LNCaP clone FGC (cell line): ENCODE results near the gene CFP.

Experiments
- DNase-seq: peaks from one replicate; pipeline ENCODE4 v3.0.0-alpha.2; 2011; ENCODE audit warnings: low read depth
- H3K4me3 ChIP-seq: 2 replicates; pipeline ENCODE4 v1.5.1; 2011; ENCODE audit warnings: mild to moderate bottlenecking, low read depth, low read length, control low read depth
- CTCF ChIP-seq: IDR thresholded peaks from 2 replicates; pipeline ENCODE4 v1.5.1; 2012; ENCODE audit warnings: mild to moderate bottlenecking; ENCODE audit not compliant: control insufficient read depth, insufficient read depth; ENCODE audit errors: extremely low read depth

Gene CFP

DNA sequence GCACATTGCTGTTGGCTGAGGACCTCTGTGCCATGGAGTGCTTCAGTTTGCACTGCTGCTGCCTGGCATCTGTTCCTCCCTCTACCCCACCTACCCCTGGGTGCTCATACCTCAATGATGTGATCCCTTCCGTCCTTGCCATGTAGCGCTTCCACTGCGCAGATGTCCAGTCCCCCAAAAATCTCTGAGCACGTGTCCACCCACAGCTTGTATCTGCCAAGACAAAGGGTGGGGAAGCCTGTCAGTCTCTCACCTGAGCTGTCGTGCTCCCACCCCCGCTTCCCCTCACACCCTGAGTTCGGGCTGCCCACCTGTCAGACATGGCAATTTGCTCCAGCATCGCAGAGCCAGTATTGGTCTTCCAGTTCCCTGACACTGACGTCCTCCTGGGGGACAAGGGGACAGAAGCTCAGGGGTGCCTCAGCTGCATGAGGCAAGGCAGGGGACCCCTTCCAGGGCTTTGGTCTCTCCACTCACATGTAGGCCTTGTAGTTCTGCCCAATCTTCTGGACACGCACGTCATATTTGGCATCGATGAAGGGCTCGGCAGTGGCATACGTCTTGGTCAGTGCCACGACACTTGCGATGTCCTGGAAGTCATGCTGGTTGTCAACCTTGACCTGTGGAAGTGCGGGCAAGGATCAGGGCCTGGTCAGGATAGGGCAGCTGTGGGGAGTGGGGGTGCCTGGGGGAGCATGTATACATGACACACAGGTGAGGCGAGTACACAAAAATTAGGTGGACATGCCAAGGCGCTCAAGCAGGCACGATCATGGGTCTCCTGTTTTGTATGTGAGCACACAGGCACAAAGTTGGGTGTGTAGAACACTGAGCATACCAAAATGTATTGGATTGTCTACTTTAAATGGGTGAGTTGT lies 53.5 kb downstream of the CFP start:
- DNase-seq = no peak
- no peak overlapping the region for H3K4me3 ChIP-seq
- no peak for TF ChIP-seq CTCF

DNA sequence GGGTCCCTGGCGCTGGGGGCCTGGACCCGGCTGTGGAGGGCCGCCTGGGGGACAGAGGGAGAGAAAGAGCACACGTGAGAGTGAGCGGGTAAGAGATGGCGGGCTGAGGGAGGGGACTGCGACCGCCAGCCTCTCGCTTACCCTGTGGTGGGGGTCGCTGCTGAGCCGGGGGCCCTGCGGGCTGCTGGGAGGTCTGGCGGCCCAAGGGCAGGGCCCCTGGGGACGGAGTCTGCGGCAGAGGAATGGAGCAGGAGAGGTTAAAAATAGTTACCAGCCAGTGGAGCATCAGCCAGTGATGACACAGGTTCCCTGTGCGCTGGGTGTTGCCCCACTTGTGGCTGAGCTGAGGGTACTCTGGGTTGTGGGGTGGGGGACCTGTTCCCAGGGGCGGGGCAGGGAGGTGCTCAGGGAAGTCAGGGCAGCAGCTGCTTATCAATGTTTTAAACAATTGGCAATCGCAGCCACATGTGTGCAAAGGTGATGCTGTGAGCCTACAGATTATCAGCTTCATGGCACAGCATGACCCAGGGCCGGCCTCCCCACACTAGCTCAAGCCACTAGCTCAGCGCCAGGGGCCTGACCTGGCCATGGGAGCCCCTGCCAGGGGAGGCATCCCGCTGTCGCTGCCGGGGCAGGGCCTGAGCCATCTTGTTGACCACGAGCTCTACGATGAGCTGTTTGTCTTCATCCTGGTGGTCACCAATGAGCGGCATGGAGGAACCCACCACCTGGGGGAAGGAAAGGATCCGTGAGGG lies 55.0 kb downstream of the CFP start:
- no peak overlapping the region for H3K4me3 ChIP-seq
- no peak for TF ChIP-seq CTCF

GRCh38 chrX:47574076-47574546 lies 55.6 kb downstream of the CFP start:
- DNase-seq = no peak
- no peak for TF ChIP-seq CTCF
- no peak overlapping the region for H3K4me3 ChIP-seq

More for the DNA sequence above, 55.0 kb downstream of the CFP start:
- DNase-seq = no peak

DNA sequence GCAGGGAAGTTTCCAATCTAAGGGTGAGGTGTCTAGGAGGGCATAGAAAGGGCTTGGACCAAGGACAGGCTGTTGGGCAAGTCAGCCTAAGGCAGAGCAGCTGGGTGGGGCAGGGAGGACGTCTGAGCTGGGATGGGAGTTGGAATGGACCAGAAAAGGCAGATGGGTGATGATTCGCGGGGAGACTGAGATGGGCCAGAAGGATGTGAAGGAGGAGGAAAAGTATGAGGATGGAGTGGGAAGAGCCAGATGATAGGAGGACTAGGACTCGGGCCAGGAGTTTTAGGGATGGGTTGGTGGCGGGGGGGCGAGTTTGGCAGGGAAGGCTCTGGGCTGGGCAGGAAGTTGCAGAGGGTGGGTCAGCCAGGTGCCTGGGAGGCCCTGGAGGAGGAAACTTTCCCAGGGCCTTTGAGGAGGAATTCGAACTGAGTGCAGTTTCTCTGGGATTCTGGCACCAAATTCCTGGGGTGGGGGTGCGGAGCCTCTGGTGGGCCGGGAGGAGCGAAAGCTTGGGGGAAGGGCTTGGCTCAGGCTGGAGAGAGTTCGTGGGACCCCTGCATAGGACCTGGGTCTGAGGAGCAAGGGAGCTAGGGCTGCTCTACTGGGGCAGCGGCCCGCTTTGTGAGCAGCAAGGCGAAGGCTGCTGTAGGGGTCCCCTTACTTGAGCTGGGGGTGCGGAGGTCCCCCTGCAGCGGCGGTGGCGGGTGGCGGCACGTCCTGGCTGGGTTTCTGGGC lies 56.2 kb downstream of the CFP start:
- no peak for DNase-seq
- TF ChIP-seq CTCF = no peak
- H3K4me3 ChIP-seq = no peak overlapping the region
